ENCODE data around the gene EPHA4.

Gene EPHA4

GRCh38 chr2:221467610-221468009 is 104.5 kb downstream of the EPHA4 start:
- H3K27me3 ChIP-seq (ENCODE audit: insufficient read depth, low read length, poor library complexity, severe bottlenecking) = no peaks in the 10 kb centered on the region
- H3K36me3 ChIP-seq (ENCODE audit: insufficient read depth, low read length) = no peaks in the 10 kb centered on the region
- no peaks in the 10 kb centered on the region for H4K20me1 ChIP-seq (ENCODE audit: insufficient read depth, low read length, poor library complexity, severe bottlenecking)
- no peaks in the 10 kb centered on the region for H3K79me2 ChIP-seq (ENCODE audit: insufficient read depth, low read length)
- H3K9me3 ChIP-seq (ENCODE audit: insufficient read depth, low read depth, low read length) = no peaks in the 10 kb centered on the region
- H3K4me1 ChIP-seq (ENCODE audit: insufficient read depth, low read length, poor library complexity, severe bottlenecking) = peaks cover 92% of the 10 kb centered on the region
- H3K9ac ChIP-seq (ENCODE audit: low read depth, low read length, poor library complexity, severe bottlenecking) = peak overlapping the region; percentile 25
- peak overlapping the region; percentile 81 for H3K4me2 ChIP-seq (ENCODE audit: low read depth, low read length, poor library complexity, severe bottlenecking)
- TF ChIP-seq EZH2phosphoT487 (IDR thresholded peaks at IDR 0.05; ENCODE audit: borderline replicate concordance) (no peak), CTCF (conservative IDR thresholded peaks at IDR 0.05; ENCODE audit: low read length) (no peak)
- H3F3A ChIP-seq (ENCODE audit: low read depth) = no peaks in the 10 kb centered on the region
- peak overlapping the region; percentile 6 for H3K4me3 ChIP-seq (ENCODE audit: low read length, poor library complexity, severe bottlenecking)
- peak overlapping the region; percentile 32; the same call in 1 of the 2 replicates for H2AFZ ChIP-seq (ENCODE audit: low read length)
- H3K9me2 ChIP-seq (replicated peaks; ENCODE audit: low read depth, low read length) = no peaks in the 10 kb centered on the region

- Histone ChIP-seq H3K27me3 (ENCODE audit: insufficient read depth, low read length, poor library complexity, severe bottlenecking) (no peaks in the 10 kb centered on the region), H4K20me1 (ENCODE audit: insufficient read depth, low read length, poor library complexity, severe bottlenecking) (no peaks in the 10 kb centered on the region), H3K36me3 (ENCODE audit: insufficient read depth, low read length) (no peaks in the 10 kb centered on the region), H3F3A (ENCODE audit: low read depth) (no peaks in the 10 kb centered on the region), H3K4me1 (ENCODE audit: insufficient read depth, low read length, poor library complexity, severe bottlenecking) (peaks cover 85% of the 10 kb centered on the region), H3K9me3 (ENCODE audit: insufficient read depth, low read depth, low read length) (no peaks in the 10 kb centered on the region), H3K9ac (ENCODE audit: low read depth, low read length, poor library complexity, severe bottlenecking) (peak overlapping the region; percentile 25), H3K4me2 (ENCODE audit: low read depth, low read length, poor library complexity, severe bottlenecking) (peak overlapping the region; percentile 81), H3K79me2 (ENCODE audit: insufficient read depth, low read length) (no peaks in the 10 kb centered on the region), H3K9me2 (replicated peaks; ENCODE audit: low read depth, low read length) (no peaks in the 10 kb centered on the region), H3K4me3 (ENCODE audit: low read length, poor library complexity, severe bottlenecking) (no peak overlapping the region), H2AFZ (ENCODE audit: low read length) (no peak overlapping the region)
- TF ChIP-seq CTCF (conservative IDR thresholded peaks at IDR 0.05; ENCODE audit: low read length) = no peak
- no peak for TF ChIP-seq EZH2phosphoT487 (IDR thresholded peaks at IDR 0.05; ENCODE audit: borderline replicate concordance)
These were observed 105.4 kb downstream of the EPHA4 start for GRCh38 chr2:221466744-221467143.

GRCh38 chr2:221465776-221466175 is 106.3 kb downstream of the EPHA4 start:
- Histone ChIP-seq H3K79me2 (ENCODE audit: insufficient read depth, low read length) (no peaks in the 10 kb centered on the region), H2AFZ (ENCODE audit: low read length) (no peak overlapping the region), H3K4me2 (ENCODE audit: low read depth, low read length, poor library complexity, severe bottlenecking) (peak overlapping the region; percentile 81), H3K9me3 (ENCODE audit: insufficient read depth, low read depth, low read length) (no peaks in the 10 kb centered on the region), H3F3A (ENCODE audit: low read depth) (no peaks in the 10 kb centered on the region), H4K20me1 (ENCODE audit: insufficient read depth, low read length, poor library complexity, severe bottlenecking) (no peaks in the 10 kb centered on the region), H3K27me3 (ENCODE audit: insufficient read depth, low read length, poor library complexity, severe bottlenecking) (no peaks in the 10 kb centered on the region), H3K4me1 (ENCODE audit: insufficient read depth, low read length, poor library complexity, severe bottlenecking) (peaks cover 77% of the 10 kb centered on the region), H3K36me3 (ENCODE audit: insufficient read depth, low read length) (no peaks in the 10 kb centered on the region), H3K4me3 (ENCODE audit: low read length, poor library complexity, severe bottlenecking) (peak overlapping the region; percentile 60), H3K9ac (ENCODE audit: low read depth, low read length, poor library complexity, severe bottlenecking) (peak overlapping the region; percentile 46), H3K9me2 (replicated peaks; ENCODE audit: low read depth, low read length) (no peaks in the 10 kb centered on the region)
- TF ChIP-seq CTCF (conservative IDR thresholded peaks at IDR 0.05; ENCODE audit: low read length) = no peak
- no peak for TF ChIP-seq EZH2phosphoT487 (IDR thresholded peaks at IDR 0.05; ENCODE audit: borderline replicate concordance)

Measured in Loucy (cell line).